MG63 (cell line): ENCODE results near the gene CASP9. TPM values are rescaled to one million over a fixed set of nuclear protein-coding genes. Genes with fewer than 3 reads are reported as not detected.

Source experiments
- DNase-seq: peaks from one replicate; pipeline ENCODE4 v3.0.0-alpha.2; 2020
- H3K27me3 ChIP-seq: fragments of 250-450 bp; sonication (Bioruptor Pico); 2 replicates; pipeline ENCODE4 v1.5.1; 2020; ENCODE audit warnings: mild to moderate bottlenecking, moderate library complexity
- H3K36me3 ChIP-seq: fragments of 250-450 bp; sonication (Bioruptor Pico); 2 replicates; pipeline ENCODE4 v1.5.1; 2020; ENCODE audit warnings: mild to moderate bottlenecking, moderate library complexity
- H3K4me3 ChIP-seq: fragments of 250-450 bp; sonication (Bioruptor Pico); 2 replicates; pipeline ENCODE4 v1.5.1; 2020; ENCODE audit warnings: mild to moderate bottlenecking, moderate library complexity
- H3K9me3 ChIP-seq: fragments of 250-450 bp; sonication (Bioruptor Pico); 2 replicates; pipeline ENCODE4 v1.5.1; 2020; ENCODE audit warnings: mild to moderate bottlenecking, moderate library complexity
- total RNA-seq: library from RNA; depleted of rRNA; stranded (reverse); fragments of >200 nt; shearing (Covaris generic); gene quantifications from 2 replicates; pipeline ENCODE4 v1.2.3, GENCODE V29; 2014; ENCODE audit warnings: low replicate concordance; rRNA removed

The CASP9 gene
- total RNA-seq, result 5.3 and 8.8 TPM in 2 replicates

GRCh38 chr1:15524021-15524282, at the start of gene CASP9:
Gene CASP9, minus strand, starts transcription at chr1:15524215. Its CDS starts 15 bp downstream, at chr1:15524200.
- H3K27me3 ChIP-seq, result no peaks in the 10 kb centered on the region
- no peak for DNase-seq
- H3K9me3 ChIP-seq, result no peaks in the 10 kb centered on the region
- peak within 1 kb of the TSS; percentile 87 for H3K4me3 ChIP-seq
- peaks cover 2% of the 10 kb centered on the region for H3K36me3 ChIP-seq

DNA sequence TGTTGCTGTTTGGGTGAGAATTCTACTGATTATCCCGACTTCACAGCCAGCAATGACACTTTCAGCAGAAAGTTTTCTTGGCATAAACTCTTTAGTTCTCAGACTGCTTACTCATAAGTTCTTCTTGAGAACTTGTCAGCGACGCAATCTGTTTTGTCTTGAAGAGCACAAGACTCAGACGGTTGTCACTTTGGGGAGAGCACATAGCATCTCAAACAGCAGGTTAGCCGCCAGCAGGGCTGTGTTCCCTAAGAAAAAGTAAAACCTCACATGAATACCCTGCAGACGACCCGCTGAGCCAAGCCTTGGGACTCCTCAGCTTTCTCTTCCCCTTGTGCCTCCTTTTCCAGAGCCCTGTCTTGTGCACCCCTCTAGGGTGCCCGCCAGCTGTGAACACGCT, 49.5 kb upstream of the CASP9 start:
- Histone ChIP-seq H3K27me3 (no peaks in the 10 kb centered on the region), H3K36me3 (peaks cover 17% of the 10 kb centered on the region), H3K4me3 (no peak overlapping the region), H3K9me3 (no peaks in the 10 kb centered on the region)
- no peak for DNase-seq

GRCh38 chr1:15571266-15571665, 47.3 kb upstream of the CASP9 start:
- Histone ChIP-seq H3K4me3 (no peak overlapping the region), H3K36me3 (peaks cover 30% of the 10 kb centered on the region), H3K27me3 (no peaks in the 10 kb centered on the region), H3K9me3 (no peaks in the 10 kb centered on the region)
- DNase-seq, result no peak

- DNase-seq, result no peak
- Histone ChIP-seq H3K36me3 (peaks cover 33% of the 10 kb centered on the region), H3K27me3 (no peaks in the 10 kb centered on the region), H3K9me3 (no peaks in the 10 kb centered on the region), H3K4me3 (no peak overlapping the region)
Observed at GRCh38 chr1:15570861-15571260, 46.8 kb upstream of the CASP9 start.

GRCh38 chr1:15568387-15569073, 44.5 kb upstream of the CASP9 start:
- Histone ChIP-seq H3K4me3 (no peak overlapping the region), H3K27me3 (no peaks in the 10 kb centered on the region), H3K9me3 (no peaks in the 10 kb centered on the region), H3K36me3 (peaks cover 45% of the 10 kb centered on the region)
- DNase-seq, result no peak

- H3K27me3 ChIP-seq, result no peaks in the 10 kb centered on the region
- DNase-seq, result no peak
- H3K4me3 ChIP-seq, result no peak overlapping the region
- H3K9me3 ChIP-seq, result no peaks in the 10 kb centered on the region
- H3K36me3 ChIP-seq, result peaks cover 29% of the 10 kb centered on the region
Observed at GRCh38 chr1:15559189-15559810, 35.3 kb upstream of the CASP9 start.

DNA sequence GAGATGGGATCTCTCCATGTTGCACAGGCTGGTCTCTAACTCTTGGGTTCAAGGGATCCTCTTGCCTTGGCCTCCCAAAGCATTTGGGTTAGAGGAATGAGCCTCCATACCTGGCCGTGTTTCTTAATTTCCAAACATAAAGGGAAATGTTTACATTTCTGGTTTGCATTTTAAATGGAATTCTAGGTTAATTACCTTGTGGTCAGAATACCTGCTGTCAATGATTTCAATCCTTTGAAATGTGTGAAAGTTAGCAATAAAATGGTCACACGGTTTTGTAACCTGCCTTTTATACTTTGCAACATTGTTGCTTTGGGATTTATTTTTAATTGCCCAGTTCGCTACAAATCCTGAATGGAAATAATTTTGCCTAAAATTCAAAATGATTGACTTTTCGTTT, 34.5 kb upstream of the CASP9 start:
- Histone ChIP-seq H3K9me3 (no peaks in the 10 kb centered on the region), H3K36me3 (peaks cover 33% of the 10 kb centered on the region), H3K27me3 (no peaks in the 10 kb centered on the region), H3K4me3 (no peak overlapping the region)
- DNase-seq, result no peak

DNA sequence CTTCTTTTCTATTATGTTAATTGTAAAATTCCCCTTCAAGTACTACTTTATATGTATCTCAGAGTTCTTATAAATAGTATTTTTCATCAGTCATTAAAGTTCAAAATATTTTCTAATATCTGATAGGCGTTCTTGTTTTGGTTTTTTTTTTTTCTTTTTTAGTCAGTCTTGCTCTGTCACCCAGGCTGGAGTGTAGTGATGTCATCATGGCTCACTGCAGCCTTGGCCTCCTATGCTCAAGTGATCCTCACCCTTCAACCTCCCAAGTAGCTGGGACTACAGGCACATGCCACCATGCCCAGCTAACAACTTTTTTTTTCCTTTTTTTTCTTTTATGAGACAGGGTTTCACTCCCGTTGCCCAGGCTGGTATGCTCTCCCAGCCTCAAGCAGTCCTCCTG, 33.6 kb upstream of the CASP9 start:
- no peak overlapping the region for H3K4me3 ChIP-seq
- H3K9me3 ChIP-seq, result no peaks in the 10 kb centered on the region
- DNase-seq, result no peak
- H3K27me3 ChIP-seq, result no peaks in the 10 kb centered on the region
- H3K36me3 ChIP-seq, result peaks cover 26% of the 10 kb centered on the region

- Histone ChIP-seq H3K36me3 (peaks cover 24% of the 10 kb centered on the region), H3K9me3 (no peaks in the 10 kb centered on the region), H3K4me3 (no peak overlapping the region), H3K27me3 (no peaks in the 10 kb centered on the region)
- DNase-seq, result no peak
Observed at GRCh38 chr1:15557008-15557407, 33.0 kb upstream of the CASP9 start.

GRCh38 chr1:15550573-15550972, 26.6 kb upstream of the CASP9 start:
- DNase-seq, result no peak
- H3K27me3 ChIP-seq, result no peaks in the 10 kb centered on the region
- no peaks in the 10 kb centered on the region for H3K9me3 ChIP-seq
- H3K4me3 ChIP-seq, result no peak overlapping the region
- H3K36me3 ChIP-seq, result peaks cover 34% of the 10 kb centered on the region

GRCh38 chr1:15546641-15547040, 22.6 kb upstream of the CASP9 start:
- Histone ChIP-seq H3K36me3 (peaks cover 56% of the 10 kb centered on the region), H3K4me3 (no peak overlapping the region), H3K9me3 (no peaks in the 10 kb centered on the region), H3K27me3 (no peaks in the 10 kb centered on the region)
- no peak for DNase-seq

DNA sequence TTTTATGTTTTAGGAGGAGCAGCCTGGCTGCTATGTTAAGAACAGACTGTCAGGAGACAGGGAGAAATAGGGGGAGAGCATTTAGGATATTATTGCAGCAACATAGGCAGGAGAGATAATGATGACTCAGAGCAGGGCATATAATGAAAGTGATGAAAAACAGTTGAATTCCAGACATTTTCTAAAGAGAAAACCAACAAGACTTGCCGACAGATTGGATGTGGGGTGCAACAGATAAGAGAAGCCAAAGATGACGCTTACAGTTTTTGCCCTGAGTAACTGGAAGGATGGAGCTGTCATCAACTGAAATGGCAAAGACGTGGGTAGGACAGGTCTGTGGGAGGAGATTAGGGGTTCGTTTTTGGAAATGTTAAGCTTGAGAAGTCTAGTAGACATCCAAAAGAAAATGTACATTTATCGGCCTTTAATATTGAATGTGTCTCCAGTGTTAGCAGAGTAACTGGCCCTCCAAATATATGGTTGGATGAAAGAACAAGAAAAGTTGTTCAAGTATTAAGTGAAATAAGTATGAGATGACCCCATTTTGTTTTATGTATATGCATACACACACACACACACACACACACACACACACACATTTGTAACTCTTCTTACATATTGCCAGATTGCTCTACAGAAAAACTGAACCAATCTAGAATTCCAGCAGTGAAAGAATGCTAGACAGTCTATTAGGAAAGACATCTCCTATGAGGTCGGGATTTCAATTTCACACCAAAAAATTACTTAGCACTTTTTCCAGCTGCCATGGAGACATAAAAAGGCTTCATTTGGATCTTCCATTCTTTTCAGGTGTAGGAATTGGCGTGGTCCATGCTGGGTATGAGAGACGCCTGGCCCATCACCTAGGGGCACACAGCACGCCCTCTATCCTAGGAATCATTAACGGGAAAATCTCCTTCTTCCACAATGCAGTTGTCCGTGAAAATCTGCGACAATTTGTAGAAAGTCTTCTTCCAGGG, 19.9 kb upstream of the CASP9 start:
- H3K36me3 ChIP-seq, result peaks cover 61% of the 10 kb centered on the region
- DNase-seq, result no peak
- no peak overlapping the region for H3K4me3 ChIP-seq
- H3K27me3 ChIP-seq, result no peaks in the 10 kb centered on the region
- no peaks in the 10 kb centered on the region for H3K9me3 ChIP-seq

GRCh38 chr1:15543251-15543588, 19.2 kb upstream of the CASP9 start:
- Histone ChIP-seq H3K9me3 (no peaks in the 10 kb centered on the region), H3K36me3 (peaks cover 59% of the 10 kb centered on the region), H3K27me3 (no peaks in the 10 kb centered on the region), H3K4me3 (no peak overlapping the region)
- no peak for DNase-seq

DNA sequence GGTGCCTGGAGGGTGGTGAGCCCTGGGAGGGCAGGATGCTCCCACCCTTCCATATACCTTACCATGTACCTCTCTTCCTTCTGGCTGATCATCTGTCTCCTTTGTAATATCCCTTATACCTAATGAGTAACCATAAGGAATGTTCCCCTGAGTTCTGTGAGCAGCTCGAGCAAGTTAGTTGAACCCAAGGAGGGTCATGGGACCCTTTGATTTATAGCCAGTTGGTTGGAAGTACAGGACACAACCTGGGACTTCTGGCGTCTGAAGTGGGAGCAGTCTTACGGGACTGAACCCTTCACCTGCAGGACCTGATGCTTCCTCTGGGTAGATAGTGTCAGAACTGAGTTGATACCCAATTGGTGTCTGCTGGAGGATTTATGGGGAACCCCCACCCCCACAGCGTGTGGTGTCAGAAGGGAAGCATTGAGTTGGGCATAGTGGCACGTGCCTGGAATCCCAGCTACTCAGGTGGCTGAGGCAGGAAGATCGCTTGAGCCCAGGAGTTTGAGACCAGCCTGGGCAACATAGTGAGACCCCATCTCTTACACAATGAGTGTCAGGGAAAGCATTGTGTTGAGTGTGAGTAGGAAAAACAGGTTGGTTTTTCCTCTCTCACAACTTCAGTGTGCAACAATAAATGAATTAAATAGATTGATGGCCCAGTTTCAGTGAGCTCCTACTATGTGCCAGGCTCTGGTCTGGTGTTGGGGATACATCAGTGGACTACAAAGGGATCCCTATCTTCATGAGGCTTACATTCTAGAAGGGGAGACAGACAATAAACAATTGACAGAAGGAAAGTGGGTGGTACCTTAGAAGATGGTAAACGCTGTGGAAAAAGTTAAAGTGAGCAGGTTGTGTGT, 18.6 kb upstream of the CASP9 start:
- no peak for DNase-seq
- H3K9me3 ChIP-seq, result no peaks in the 10 kb centered on the region
- peaks cover 55% of the 10 kb centered on the region for H3K36me3 ChIP-seq
- no peak overlapping the region for H3K4me3 ChIP-seq
- H3K27me3 ChIP-seq, result no peaks in the 10 kb centered on the region

DNA sequence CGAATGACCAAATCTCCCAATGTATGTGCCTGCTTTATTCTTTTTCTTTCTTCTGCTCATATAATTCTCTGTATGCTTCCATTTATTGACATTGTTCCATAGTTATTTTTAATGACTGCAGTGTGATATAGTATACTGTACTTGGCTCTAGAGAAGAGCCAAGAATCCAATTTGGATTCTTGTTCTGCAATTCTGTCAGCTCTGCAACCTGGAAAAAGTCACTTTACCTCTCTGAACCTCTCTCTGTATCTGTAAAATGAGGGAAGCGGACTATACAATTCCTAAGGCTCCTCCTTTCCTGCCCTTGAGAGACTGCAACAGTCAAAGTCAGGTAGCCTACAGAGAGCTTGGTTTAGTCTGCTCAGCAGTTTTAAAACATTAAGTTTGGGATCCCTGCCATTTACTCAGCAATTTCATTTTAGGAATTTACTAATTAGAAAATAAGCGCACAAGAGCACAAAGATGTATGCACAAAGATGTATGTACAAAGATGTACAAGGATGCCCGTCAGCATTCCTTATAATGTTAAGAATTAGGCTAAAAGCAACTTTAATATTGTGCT, 17.3 kb upstream of the CASP9 start:
- no peak for DNase-seq
- Histone ChIP-seq H3K4me3 (no peak overlapping the region), H3K27me3 (no peaks in the 10 kb centered on the region), H3K9me3 (no peaks in the 10 kb centered on the region), H3K36me3 (peaks cover 64% of the 10 kb centered on the region)

DNA sequence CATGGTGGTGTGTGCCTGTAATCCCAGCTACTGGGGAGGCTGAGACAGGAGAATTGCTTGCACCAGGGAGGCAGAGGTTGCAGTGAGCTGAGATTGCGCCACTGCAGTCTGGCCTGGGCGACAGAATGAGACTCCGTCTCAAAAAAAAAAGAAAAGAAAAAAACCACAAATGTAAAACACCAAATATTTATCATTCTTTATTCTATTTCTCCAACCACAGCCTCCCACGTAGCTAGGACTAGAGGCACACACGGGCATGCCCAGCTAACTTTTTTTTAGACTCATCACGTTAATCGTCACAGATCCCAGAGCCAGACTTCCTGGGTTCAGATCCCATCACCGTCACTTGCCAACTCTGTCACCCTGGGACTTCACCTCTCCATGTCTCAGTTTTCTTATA, 16.2 kb upstream of the CASP9 start:
- no peak for DNase-seq
- no peaks in the 10 kb centered on the region for H3K27me3 ChIP-seq
- H3K36me3 ChIP-seq, result peaks cover 61% of the 10 kb centered on the region
- no peak overlapping the region for H3K4me3 ChIP-seq
- no peaks in the 10 kb centered on the region for H3K9me3 ChIP-seq
